Duodenal mucosa (tissue), 2 donors: ENCODE measurements around the gene ZNF695.
"Not testable (repeated sequence)": the region's sequence is repeated elsewhere in the genome, so short reads cannot be mapped to it uniquely, and the experiment has no call there.

ENCODE experiments used
- H3K27ac ChIP-seq: one replicate; pipeline ENCODE4 v1.7.0; 2013; ENCODE audit warnings: low read depth, low read length
- H3K27me3 ChIP-seq, 2 donors: one replicate each; pipeline ENCODE4 v1.7.0; 2013; ENCODE audit warnings: low read length in 2 of 2, control low read depth in 1 of 2; ENCODE audit not compliant: insufficient read depth in 2 of 2, control insufficient read depth in 1 of 2
- H3K36me3 ChIP-seq, 2 donors: one replicate each; pipeline ENCODE4 v1.7.0; 2013; ENCODE audit warnings: low read length in 2 of 2, control low read depth in 1 of 2; ENCODE audit not compliant: insufficient read depth in 2 of 2, control insufficient read depth in 1 of 2
- H3K4me1 ChIP-seq, 2 donors: one replicate each; pipeline ENCODE4 v1.7.0; 2013; ENCODE audit warnings: low read length in 2 of 2, control low read depth in 1 of 2; ENCODE audit not compliant: insufficient read depth in 2 of 2, control insufficient read depth in 1 of 2
- H3K4me3 ChIP-seq, 2 donors: one replicate each; pipeline ENCODE4 v1.7.0; 2013; ENCODE audit warnings: low read length in 2 of 2, low read depth in 1 of 2
- H3K9ac ChIP-seq, 2 donors: one replicate each; pipeline ENCODE4 v1.7.0; 2013; ENCODE audit warnings: low read length in 2 of 2, low read depth in 1 of 2
- H3K9me3 ChIP-seq, 2 donors: one replicate each; pipeline ENCODE4 v1.7.0; 2013; ENCODE audit warnings: low read length in 2 of 2, control low read depth in 1 of 2; ENCODE audit not compliant: control insufficient read depth in 1 of 2

The ZNF695 gene

GRCh38 chr1:247007511-247008405, at the start of gene ZNF695:
Gene ZNF695 (minus strand): TSS chr1:247008057. CDS start chr1:247007908, 149 bp downstream.
- Histone ChIP-seq H3K36me3 (no peaks in the 10 kb centered on the region), H3K4me1 (no peaks in the 10 kb centered on the region), H3K9ac (peak within 1 kb of the TSS; percentile 33 to 49), H3K4me3 (peak within 1 kb of the TSS; percentile 76 to 77), H3K27me3 (no peaks in the 10 kb centered on the region), H3K27ac (no peak within 1 kb of the TSS), H3K9me3 (peaks cover 2 to 9% of the 10 kb centered on the region in 2 donors)

- Histone ChIP-seq H3K36me3 (no peaks in the 10 kb centered on the region), H3K4me1 (no peaks in the 10 kb centered on the region), H3K9me3 (peaks cover 33 to 53% of the 10 kb centered on the region in 2 donors), H3K27ac (no peak overlapping the region), H3K4me3 (no peak overlapping the region), H3K27me3 (no peaks in the 10 kb centered on the region), H3K9ac (no peak overlapping the region)
Measured at GRCh38 chr1:247056071-247056470, 48.2 kb upstream of the ZNF695 start.

- H3K27ac ChIP-seq, result no peak overlapping the region
- H3K9ac ChIP-seq, result no peak overlapping the region
- H3K36me3 ChIP-seq, result no peaks in the 10 kb centered on the region
- H3K27me3 ChIP-seq, result no peaks in the 10 kb centered on the region
- H3K9me3 ChIP-seq, result peaks cover 34 to 55% of the 10 kb centered on the region in 2 donors
- H3K4me1 ChIP-seq, result no peaks in the 10 kb centered on the region
- no peak overlapping the region for H3K4me3 ChIP-seq
Measured at GRCh38 chr1:247054992-247055415, 47.1 kb upstream of the ZNF695 start.

- Histone ChIP-seq H3K9ac (no peak overlapping the region), H3K4me1 (no peaks in the 10 kb centered on the region), H3K9me3 (peaks cover 50 to 52% of the 10 kb centered on the region in 2 donors), H3K27me3 (no peaks in the 10 kb centered on the region), H3K36me3 (no peaks in the 10 kb centered on the region), H3K27ac (no peak overlapping the region), H3K4me3 (no peak overlapping the region)
Measured at GRCh38 chr1:247047702-247048101, 39.8 kb upstream of the ZNF695 start.

GRCh38 chr1:247047260-247047659, 39.4 kb upstream of the ZNF695 start:
- Histone ChIP-seq H3K4me3 (peak overlapping the region in 1 of 2 donors; percentile 7), H3K27me3 (no peaks in the 10 kb centered on the region)

GRCh38 chr1:247043406-247043805, 35.5 kb upstream of the ZNF695 start:
- peaks cover 0 to under 1% of the 10 kb centered on the region in 2 donors for H3K36me3 ChIP-seq
- H3K27ac ChIP-seq, result no peak overlapping the region
- no peaks in the 10 kb centered on the region for H3K27me3 ChIP-seq
- H3K4me1 ChIP-seq, result no peaks in the 10 kb centered on the region
- H3K9ac ChIP-seq, result no peak overlapping the region
- no peak overlapping the region for H3K4me3 ChIP-seq
- H3K9me3 ChIP-seq, result peaks cover 60 to 62% of the 10 kb centered on the region in 2 donors

More at GRCh38 chr1:247047260-247047659, 39.4 kb upstream of the ZNF695 start:
- H3K9me3 ChIP-seq, result peaks cover 46 to 51% of the 10 kb centered on the region in 2 donors
- no peak overlapping the region for H3K27ac ChIP-seq
- no peaks in the 10 kb centered on the region for H3K4me1 ChIP-seq
- H3K9ac ChIP-seq, result no peak overlapping the region
- H3K36me3 ChIP-seq, result no peaks in the 10 kb centered on the region

- no peaks in the 10 kb centered on the region for H3K27me3 ChIP-seq
- H3K9me3 ChIP-seq, result peaks cover 69 to 77% of the 10 kb centered on the region in 2 donors
- H3K4me1 ChIP-seq, result no peaks in the 10 kb centered on the region
- H3K9ac ChIP-seq, result no peak overlapping the region
- no peak overlapping the region for H3K27ac ChIP-seq
- no peak overlapping the region for H3K4me3 ChIP-seq
- H3K36me3 ChIP-seq, result peaks cover 16 to 29% of the 10 kb centered on the region in 2 donors
Measured at GRCh38 chr1:247037511-247038320, 29.9 kb upstream of the ZNF695 start.

- H3K4me3 ChIP-seq, H3K27ac ChIP-seq, H3K4me1 ChIP-seq, H3K27me3 ChIP-seq, H3K9ac ChIP-seq: not testable (repeated sequence)
- Histone ChIP-seq H3K9me3 (peaks cover 49 to 65% of the 10 kb centered on the region in 2 donors), H3K36me3 (peaks cover 12 to 18% of the 10 kb centered on the region in 2 donors)
Measured at GRCh38 chr1:247032306-247032705, 24.4 kb upstream of the ZNF695 start.

- H3K4me3 ChIP-seq, H3K4me1 ChIP-seq, H3K9ac ChIP-seq, H3K27ac ChIP-seq, H3K27me3 ChIP-seq, H3K36me3 ChIP-seq: not testable (repeated sequence)
- peaks cover 16% of the 10 kb centered on the region in 2 donors for H3K9me3 ChIP-seq
Measured at GRCh38 chr1:247024658-247025057, 16.8 kb upstream of the ZNF695 start.

- H3K27ac ChIP-seq, result no peak overlapping the region
- H3K4me3 ChIP-seq, result no peak overlapping the region
- no peaks in the 10 kb centered on the region for H3K27me3 ChIP-seq
- H3K36me3 ChIP-seq, result no peaks in the 10 kb centered on the region
- no peak overlapping the region for H3K9ac ChIP-seq
- H3K4me1 ChIP-seq, result no peaks in the 10 kb centered on the region
- H3K9me3 ChIP-seq, result peaks cover 0 to 5% of the 10 kb centered on the region in 2 donors
Measured at GRCh38 chr1:247013391-247013790, 5.5 kb upstream of the ZNF695 start.
